Mammary epithelial cell (primary cell): Measurements from ENCODE around the gene MLC1.

ENCODE experiments used
- EZH2 ChIP-seq: IDR thresholded peaks from 2 replicates; pipeline ENCODE4 v1.6.1; 2012; ENCODE audit warnings: low read length, inconsistent platforms, borderline replicate concordance
- TF ChIP-seq, protein P1 (sequence below), 2 donors: IDR thresholded peaks in 1 of 2; conservative IDR thresholded peaks in 1 of 2; 2 replicates each; pipeline ENCODE4 v1.5.1; 2011 to 2012; ENCODE audit warnings: inconsistent platforms in 2 of 2, low read length in 2 of 2, mild to moderate bottlenecking in 2 of 2, control low read depth in 1 of 2, low read depth in 1 of 2; ENCODE audit not compliant: insufficient read depth in 1 of 2; ENCODE audit errors: extremely low read depth in 1 of 2

DNA sequence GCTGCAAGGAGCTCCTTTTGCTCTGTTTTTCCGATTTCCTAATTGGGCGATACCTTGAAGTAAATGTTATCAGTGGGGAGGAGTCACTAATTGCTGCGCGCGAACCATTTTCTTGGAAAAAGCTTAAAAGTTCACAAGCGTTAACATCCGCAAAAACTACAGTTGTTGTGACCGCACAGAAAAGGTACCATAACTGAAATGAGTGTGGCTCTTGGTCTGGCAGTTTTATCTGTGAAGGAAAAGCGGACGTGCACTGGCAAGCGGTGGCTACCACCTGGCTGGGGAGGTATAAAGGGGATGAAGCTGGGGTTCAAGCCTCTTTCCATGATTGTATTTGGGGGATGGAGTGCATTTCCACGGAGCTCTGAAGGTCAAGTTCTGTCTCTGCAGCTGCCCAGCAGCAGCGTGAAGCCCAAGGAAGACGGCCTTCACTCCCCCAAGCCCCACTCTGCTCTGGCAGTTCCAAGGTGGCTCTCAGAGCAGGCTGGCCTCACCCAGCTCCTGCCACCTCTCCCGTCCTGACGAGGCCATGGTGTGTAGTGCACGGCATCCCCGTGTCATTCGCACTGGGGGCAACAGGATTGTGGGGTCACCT lies 32.0 kb upstream of the MLC1 start:
- TF ChIP-seq, protein P1, sequence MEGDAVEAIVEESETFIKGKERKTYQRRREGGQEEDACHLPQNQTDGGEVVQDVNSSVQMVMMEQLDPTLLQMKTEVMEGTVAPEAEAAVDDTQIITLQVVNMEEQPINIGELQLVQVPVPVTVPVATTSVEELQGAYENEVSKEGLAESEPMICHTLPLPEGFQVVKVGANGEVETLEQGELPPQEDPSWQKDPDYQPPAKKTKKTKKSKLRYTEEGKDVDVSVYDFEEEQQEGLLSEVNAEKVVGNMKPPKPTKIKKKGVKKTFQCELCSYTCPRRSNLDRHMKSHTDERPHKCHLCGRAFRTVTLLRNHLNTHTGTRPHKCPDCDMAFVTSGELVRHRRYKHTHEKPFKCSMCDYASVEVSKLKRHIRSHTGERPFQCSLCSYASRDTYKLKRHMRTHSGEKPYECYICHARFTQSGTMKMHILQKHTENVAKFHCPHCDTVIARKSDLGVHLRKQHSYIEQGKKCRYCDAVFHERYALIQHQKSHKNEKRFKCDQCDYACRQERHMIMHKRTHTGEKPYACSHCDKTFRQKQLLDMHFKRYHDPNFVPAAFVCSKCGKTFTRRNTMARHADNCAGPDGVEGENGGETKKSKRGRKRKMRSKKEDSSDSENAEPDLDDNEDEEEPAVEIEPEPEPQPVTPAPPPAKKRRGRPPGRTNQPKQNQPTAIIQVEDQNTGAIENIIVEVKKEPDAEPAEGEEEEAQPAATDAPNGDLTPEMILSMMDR (conservative IDR thresholded peaks at IDR 0.05 in 1 of 2, IDR thresholded peaks at IDR 0.05 in 1 of 2; ENCODE audit: extremely low read depth in 1 of 2, insufficient read depth in 1 of 2, low read depth in 1 of 2, low read length in 2 of 2) = no peak
- no peak for TF ChIP-seq EZH2
